ENCODE data around the gene TPSG1.

DNA sequence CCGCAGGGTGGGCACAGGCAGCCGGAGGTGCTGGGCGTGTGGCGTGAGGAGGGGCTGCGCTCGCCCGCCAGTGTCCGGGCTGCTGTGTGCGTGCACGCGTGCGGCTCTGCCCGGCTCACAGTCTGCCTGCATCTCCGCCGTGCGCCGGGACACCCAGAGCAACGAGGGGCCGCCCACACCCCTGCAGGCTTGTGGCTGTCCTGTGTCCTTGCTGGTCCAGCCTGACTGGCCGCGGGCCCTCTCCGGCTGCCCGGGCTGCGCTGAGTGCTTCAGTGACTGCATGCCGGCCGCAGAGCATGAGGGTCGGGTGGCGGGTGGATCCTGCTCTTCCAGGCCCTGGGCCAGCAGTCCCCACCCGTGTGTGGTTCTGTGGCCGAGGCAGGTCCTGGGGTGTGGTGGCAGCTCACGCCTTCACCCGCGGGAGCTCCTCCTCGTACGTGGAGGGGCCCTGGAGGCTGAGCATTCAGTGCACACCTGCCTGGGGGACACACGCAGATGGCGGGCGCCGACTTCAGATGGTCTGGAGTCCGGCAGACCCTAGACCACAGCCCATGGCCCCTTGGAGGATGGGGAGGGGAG lies 12.4 kb downstream of the TPSG1 start:
- TF ChIP-seq, protein P1, sequence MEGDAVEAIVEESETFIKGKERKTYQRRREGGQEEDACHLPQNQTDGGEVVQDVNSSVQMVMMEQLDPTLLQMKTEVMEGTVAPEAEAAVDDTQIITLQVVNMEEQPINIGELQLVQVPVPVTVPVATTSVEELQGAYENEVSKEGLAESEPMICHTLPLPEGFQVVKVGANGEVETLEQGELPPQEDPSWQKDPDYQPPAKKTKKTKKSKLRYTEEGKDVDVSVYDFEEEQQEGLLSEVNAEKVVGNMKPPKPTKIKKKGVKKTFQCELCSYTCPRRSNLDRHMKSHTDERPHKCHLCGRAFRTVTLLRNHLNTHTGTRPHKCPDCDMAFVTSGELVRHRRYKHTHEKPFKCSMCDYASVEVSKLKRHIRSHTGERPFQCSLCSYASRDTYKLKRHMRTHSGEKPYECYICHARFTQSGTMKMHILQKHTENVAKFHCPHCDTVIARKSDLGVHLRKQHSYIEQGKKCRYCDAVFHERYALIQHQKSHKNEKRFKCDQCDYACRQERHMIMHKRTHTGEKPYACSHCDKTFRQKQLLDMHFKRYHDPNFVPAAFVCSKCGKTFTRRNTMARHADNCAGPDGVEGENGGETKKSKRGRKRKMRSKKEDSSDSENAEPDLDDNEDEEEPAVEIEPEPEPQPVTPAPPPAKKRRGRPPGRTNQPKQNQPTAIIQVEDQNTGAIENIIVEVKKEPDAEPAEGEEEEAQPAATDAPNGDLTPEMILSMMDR (IDR thresholded peaks at IDR 0.05), result no peak
- TF ChIP-seq POLR2A (IDR thresholded peaks at IDR 0.05) (no peak), POLR2AphosphoS5 (IDR thresholded peaks at IDR 0.05) (no peak)
